Measurements from ENCODE around the gene PCDH17.

- TF ChIP-seq YY1 (IDR thresholded peaks at IDR 0.05; ENCODE audit: low read depth, low read length) = no peak
- no peak for TF ChIP-seq CTCF (IDR thresholded peaks at IDR 0.05; ENCODE audit: control extremely low read depth in 1 of 3, insufficient read depth in 1 of 3, low read depth in 1 of 3, low read length in 3 of 3)
- no peak for TF ChIP-seq EGR1 (IDR thresholded peaks at IDR 0.05; ENCODE audit: borderline replicate concordance, low read depth, low read length)
- TF ChIP-seq CEBPB (IDR thresholded peaks at IDR 0.05; ENCODE audit: low read depth, low read length) = no peak
- no peak for TF ChIP-seq NRF1 (IDR thresholded peaks at IDR 0.05; ENCODE audit: low read depth, low read length)
Observed at GRCh38 chr13:57740719-57741118, 109.2 kb downstream of the PCDH17 start.

Data from H1 (cell line).